ENCODE data around the gene IKZF3. TPM values are rescaled to one million over a fixed set of nuclear protein-coding genes. Genes with fewer than 3 reads are reported as not detected.

IKZF3 gene
- total RNA-seq, 1 experiment from 2014 or later, result not detected

DNA sequence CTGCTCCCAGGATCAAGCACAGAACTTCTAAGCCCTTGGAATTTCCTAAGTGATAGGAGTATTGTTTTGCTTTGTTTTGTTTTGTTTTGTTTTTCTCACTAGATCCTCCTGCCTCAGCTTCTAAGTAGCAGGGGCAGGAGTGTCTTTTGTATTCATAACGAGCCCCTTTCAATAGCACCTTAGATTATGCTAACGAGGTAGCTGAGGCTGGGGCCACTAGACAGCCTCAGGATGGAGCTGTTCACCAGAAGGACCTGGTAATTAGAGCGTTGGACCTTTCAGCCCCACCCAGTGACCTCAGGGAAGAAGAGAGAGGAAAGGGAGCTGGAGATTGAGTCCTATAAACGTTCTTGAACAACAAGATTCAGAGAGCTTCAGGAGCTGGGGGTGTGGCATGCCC is 43.6 kb downstream of the IKZF3 start:
- no peak for DNase-seq (ENCODE audit: low read depth in 1 of 2, low spot score in 2 of 2)
- Histone ChIP-seq H3K9me3 (replicated peaks) (peaks cover 8% of the 10 kb centered on the region), H3K27ac (no peak overlapping the region)

DNA sequence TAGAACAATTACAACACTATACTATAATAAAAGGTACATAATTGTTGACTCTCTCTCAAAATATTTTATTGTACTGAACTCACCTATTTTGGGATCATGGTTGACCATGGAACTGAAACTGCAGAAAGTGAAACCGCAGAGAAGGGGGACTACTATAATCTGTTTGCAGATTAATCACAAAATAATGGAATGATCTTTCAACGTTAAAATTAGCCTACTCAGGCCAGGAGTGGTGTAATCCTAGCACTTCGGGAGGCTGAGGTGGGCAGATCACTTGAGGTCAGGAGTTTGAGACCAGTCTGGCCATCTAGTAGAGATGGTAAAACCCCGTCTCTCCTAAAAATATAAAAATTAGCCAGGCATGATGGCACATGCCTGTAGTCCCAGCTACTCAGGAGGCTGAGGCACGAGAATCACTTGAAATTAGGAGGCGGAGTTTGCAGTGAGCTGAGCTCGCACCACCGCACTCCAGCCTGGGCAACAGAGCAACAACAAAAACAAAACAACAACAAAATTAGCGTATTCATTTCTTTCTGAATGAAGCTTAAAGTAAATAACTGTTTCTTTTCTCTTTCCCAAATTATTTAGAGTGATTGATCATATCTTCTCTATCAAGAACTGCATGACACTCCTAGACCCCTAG is 45.6 kb downstream of the IKZF3 start:
- Histone ChIP-seq H3K4me1 (replicated peaks) (no peaks in the 10 kb centered on the region), H3K27me3 (replicated peaks) (peaks cover 3% of the 10 kb centered on the region; the same call in 1 of the 2 replicates), H3K9me3 (replicated peaks) (peaks cover 4% of the 10 kb centered on the region), H3K27ac (no peak overlapping the region), H3K36me3 (no peaks in the 10 kb centered on the region), H3K4me3 (no peak overlapping the region)
- no peak for DNase-seq (ENCODE audit: low read depth in 1 of 2, low spot score in 2 of 2)

More for the DNA sequence above, 43.6 kb downstream of the IKZF3 start:
- Histone ChIP-seq H3K27me3 (replicated peaks) (no peaks in the 10 kb centered on the region), H3K36me3 (no peaks in the 10 kb centered on the region), H3K4me3 (no peak overlapping the region), H3K4me1 (replicated peaks) (no peaks in the 10 kb centered on the region)

DNA sequence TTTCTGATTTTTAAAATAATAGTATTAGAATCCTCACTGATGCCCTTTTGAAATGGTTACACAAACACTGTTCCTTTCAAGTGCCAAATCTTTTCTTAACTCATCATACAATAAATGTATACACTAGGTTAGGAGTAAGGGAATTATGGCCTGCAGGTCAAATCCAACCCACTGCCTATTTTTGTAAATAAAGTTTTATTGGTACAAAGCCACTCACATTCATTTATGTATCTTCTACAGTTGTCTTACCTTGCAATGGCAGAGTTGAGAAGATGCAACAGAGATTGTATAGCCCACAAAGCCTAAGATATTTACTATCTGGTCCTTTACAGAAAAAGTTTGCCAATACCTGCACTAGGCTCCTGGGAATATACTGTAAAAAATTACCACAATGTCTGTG is 47.8 kb downstream of the IKZF3 start:
- no peaks in the 10 kb centered on the region for H3K4me1 ChIP-seq (replicated peaks)
- peaks cover 16% of the 10 kb centered on the region; the same call in 1 of the 2 replicates for H3K27me3 ChIP-seq (replicated peaks)
- H3K27ac ChIP-seq, result no peak overlapping the region
- H3K9me3 ChIP-seq (replicated peaks), result no peaks in the 10 kb centered on the region
- no peak for DNase-seq (ENCODE audit: low read depth in 1 of 2, low spot score in 2 of 2)
- no peaks in the 10 kb centered on the region for H3K36me3 ChIP-seq
- H3K4me3 ChIP-seq, result no peak overlapping the region

DNA sequence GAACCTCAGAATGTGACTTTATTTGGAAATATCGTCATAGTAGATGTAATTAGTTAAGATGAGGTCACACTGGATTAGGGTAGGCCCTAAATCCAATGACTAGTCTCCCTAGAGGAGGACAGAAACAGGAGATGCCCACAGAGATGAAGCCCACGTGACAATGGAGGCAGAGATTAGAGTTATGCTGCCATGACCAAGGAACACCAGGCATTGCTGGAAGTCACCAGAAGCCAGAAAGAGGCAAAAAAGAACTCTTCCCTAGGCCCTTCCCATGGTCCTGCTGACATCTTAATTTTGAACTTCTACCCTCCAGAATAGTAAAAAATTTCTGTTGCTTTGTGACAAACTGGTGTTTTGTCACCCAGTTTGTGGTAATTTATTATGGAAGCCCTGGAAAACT is 49.6 kb downstream of the IKZF3 start:
- Histone ChIP-seq H3K36me3 (no peaks in the 10 kb centered on the region), H3K27ac (no peak overlapping the region), H3K9me3 (replicated peaks) (no peaks in the 10 kb centered on the region), H3K27me3 (replicated peaks) (peaks cover 24% of the 10 kb centered on the region; the same call in 1 of the 2 replicates), H3K4me1 (replicated peaks) (no peaks in the 10 kb centered on the region), H3K4me3 (no peak overlapping the region)
- DNase-seq (ENCODE audit: low read depth in 1 of 2, low spot score in 2 of 2), result no peak

DNA sequence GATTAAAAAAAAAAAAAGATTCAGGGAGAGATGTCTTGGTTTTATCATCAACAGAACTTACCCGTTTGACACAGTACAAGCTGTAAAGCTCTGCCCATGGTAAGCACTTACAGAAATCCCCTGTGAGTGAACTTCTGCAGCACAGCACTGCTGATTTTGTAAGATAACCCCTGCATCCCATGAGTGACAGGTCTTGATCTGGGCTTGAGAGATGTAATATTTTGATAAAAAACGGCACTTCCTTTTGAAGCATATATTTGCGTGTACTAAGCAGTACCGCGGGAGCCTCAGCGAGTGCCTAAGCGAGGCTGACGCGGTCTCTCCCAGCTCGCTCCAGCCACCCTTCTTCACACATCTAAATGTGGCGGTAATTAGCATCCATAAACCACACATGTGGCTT is 50.5 kb downstream of the IKZF3 start:
- Histone ChIP-seq H3K36me3 (no peaks in the 10 kb centered on the region), H3K4me3 (no peak overlapping the region), H3K27ac (no peak overlapping the region), H3K27me3 (replicated peaks) (peaks cover 29% of the 10 kb centered on the region), H3K4me1 (replicated peaks) (no peaks in the 10 kb centered on the region), H3K9me3 (replicated peaks) (no peaks in the 10 kb centered on the region)
- DNase-seq (ENCODE audit: low read depth in 1 of 2, low spot score in 2 of 2), result no peak

DNA sequence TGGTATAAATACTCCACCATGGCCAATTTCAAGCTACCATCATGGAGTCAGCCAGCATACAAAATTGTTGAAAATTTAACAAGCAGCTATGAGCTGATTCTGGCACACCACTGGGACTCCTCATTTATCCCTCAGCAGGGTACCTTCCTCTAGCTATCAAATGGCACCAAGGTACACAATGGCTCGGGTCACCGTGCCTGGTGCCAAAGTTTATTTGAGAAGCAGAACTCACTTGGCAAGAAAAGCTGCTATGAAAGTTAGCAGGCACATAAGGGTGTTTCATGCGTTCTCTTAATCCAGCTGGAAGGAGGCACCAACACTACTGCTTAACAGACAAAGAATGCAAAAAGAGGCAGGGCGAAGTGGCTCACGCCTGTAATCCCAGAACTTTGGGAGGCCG is 51.6 kb downstream of the IKZF3 start:
- Histone ChIP-seq H3K4me1 (replicated peaks) (no peaks in the 10 kb centered on the region), H3K36me3 (no peaks in the 10 kb centered on the region), H3K9me3 (replicated peaks) (no peaks in the 10 kb centered on the region), H3K27me3 (replicated peaks) (peaks cover 40% of the 10 kb centered on the region), H3K4me3 (no peak overlapping the region), H3K27ac (no peak overlapping the region)
- DNase-seq (ENCODE audit: low read depth in 1 of 2, low spot score in 2 of 2), result no peak

DNA sequence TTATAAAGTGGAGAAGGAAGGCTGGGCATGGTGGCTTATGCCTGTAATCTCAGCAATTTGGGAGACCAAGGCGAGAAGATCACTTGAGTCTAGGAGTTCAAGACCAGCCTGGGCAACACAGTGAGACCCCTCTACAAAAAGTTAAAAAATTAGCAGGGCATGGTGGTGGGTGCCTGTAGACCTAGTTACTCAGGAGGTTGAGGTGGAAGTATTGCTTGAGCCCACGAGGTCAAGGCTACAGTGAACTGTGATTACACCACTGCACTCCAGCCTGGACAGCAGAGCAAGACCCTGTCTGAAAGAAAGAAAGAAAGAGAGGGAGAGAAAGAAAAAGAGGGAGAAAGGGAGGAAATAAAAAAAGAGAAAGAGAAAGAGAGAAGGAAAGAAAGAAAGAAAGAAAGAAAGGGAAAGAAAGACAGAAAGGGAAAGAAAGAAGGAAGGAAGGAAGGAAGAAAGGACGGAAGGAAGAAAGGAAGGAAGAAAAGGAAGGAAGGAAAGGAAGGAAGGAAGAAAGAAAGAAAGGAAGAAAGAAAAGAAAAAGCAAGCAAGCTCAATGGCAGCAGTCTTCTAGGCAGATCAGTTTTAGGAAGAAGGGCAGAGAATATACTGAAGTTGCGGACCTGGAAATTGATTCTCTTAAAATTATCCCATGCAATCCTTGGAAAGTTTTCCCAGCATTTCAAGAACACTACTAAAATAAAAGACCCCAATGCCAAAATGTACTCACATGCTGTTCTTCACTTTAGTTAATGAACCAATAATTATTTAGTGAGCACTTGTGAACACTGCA is 53.0 kb downstream of the IKZF3 start:
- H3K9me3 ChIP-seq (replicated peaks), result no peaks in the 10 kb centered on the region
- DNase-seq (ENCODE audit: low read depth in 1 of 2, low spot score in 2 of 2), result no peak
- peaks cover 46% of the 10 kb centered on the region for H3K27me3 ChIP-seq (replicated peaks)
- H3K36me3 ChIP-seq, result no peaks in the 10 kb centered on the region
- H3K4me1 ChIP-seq (replicated peaks), result no peaks in the 10 kb centered on the region
- no peak overlapping the region for H3K27ac ChIP-seq
- no peak overlapping the region for H3K4me3 ChIP-seq

DNA sequence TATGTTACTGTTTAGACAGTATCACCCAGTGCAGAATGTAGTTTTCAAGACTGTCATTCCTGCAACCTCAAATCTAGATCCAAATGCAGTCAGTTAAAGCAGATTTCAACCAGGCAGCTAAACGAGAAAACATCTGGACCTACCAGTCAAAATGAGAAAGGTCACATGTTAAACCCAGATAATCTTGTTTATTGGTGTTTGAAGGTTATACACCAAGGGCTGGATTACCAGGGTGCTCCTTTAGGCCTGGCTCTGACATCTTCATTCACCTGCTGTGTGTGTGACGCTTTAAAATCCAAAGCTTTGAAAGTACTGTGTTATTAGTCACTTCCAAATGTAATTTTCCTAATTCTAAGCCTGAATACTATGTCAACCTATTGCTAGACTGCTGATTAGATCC is 54.9 kb downstream of the IKZF3 start:
- peaks cover 50% of the 10 kb centered on the region for H3K27me3 ChIP-seq (replicated peaks)
- no peaks in the 10 kb centered on the region for H3K9me3 ChIP-seq (replicated peaks)
- H3K4me1 ChIP-seq (replicated peaks), result no peaks in the 10 kb centered on the region
- H3K27ac ChIP-seq, result no peak overlapping the region
- H3K4me3 ChIP-seq, result no peak overlapping the region
- no peak for DNase-seq (ENCODE audit: low read depth in 1 of 2, low spot score in 2 of 2)
- no peaks in the 10 kb centered on the region for H3K36me3 ChIP-seq

DNA sequence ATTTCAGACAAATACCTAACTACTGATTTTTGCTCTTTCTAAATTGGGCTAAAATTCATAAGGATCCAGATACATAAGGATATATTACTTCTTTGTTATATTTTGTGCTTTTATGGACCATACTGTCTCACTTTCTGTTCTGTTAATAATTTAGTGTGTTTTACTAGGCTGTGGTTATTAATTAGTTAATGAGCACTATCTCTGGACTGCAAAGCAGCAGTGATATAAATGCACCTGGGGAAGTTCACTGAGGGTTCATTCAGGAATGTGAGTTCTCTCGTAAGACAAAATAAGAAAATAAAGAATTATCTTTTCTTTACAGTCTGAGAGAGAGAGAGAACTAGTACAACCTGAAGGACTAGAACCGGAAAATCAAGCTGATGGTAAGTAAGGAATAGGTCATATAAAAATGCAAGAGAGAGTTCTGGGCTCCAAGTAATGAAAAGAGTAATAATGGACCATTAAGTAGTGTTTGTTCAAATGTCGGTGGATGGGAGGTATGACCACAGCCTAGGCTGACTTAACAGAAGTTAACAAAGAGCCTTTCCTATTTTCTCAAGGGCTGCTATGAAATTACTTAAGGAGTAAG is 55.6 kb downstream of the IKZF3 start:
- no peaks in the 10 kb centered on the region for H3K9me3 ChIP-seq (replicated peaks)
- H3K36me3 ChIP-seq, result no peaks in the 10 kb centered on the region
- peaks cover 50% of the 10 kb centered on the region for H3K27me3 ChIP-seq (replicated peaks)
- DNase-seq (ENCODE audit: low read depth in 1 of 2, low spot score in 2 of 2), result no peak
- no peaks in the 10 kb centered on the region for H3K4me1 ChIP-seq (replicated peaks)
- no peak overlapping the region for H3K27ac ChIP-seq
- H3K4me3 ChIP-seq, result no peak overlapping the region

DNA sequence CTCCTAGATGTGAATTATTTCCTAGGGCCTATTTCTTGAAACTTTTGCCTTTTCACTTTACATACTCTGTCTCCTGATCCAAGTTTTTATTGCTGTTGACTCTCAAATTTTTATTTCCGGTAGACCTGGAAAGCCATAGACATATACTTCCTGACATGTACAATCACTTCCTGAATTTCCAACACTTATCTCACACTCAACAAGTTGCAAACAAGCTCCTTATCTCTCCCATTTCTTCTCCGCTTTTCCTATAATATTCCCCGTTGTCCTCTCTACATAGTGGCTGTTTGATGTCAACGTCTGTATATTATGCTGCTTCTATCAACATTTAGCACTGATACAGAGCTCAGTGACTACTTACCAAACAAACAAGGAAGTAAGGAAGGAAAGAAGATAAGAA is 59.3 kb downstream of the IKZF3 start:
- Histone ChIP-seq H3K9me3 (replicated peaks) (no peaks in the 10 kb centered on the region), H3K27ac (no peak overlapping the region), H3K36me3 (no peaks in the 10 kb centered on the region), H3K27me3 (replicated peaks) (peaks cover 31% of the 10 kb centered on the region), H3K4me1 (replicated peaks) (no peaks in the 10 kb centered on the region), H3K4me3 (no peak overlapping the region)
- no peak for DNase-seq (ENCODE audit: low read depth in 1 of 2, low spot score in 2 of 2)

DNA sequence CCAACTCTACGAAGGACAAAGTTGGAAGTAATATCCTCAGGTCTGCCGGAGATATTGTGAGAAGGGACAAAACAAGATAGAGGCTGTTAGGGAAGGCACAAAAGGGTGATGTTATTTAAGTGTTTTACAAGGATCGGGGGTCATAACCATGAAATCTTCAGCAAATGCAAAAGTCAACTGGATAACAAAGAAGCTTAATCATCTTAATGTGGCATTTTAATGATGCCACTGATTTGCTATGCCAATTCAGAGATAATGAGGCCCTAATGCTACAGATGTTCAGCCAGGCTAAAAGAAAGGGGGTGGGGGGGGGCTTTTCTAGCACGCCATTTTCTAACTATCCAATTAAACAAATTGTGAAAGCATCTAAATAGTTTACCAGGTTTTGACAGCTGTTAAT is 63.1 kb downstream of the IKZF3 start:
- peaks cover 7% of the 10 kb centered on the region; the same call in 1 of the 2 replicates for H3K27me3 ChIP-seq (replicated peaks)
- H3K4me1 ChIP-seq (replicated peaks), result no peaks in the 10 kb centered on the region
- no peak overlapping the region for H3K4me3 ChIP-seq
- no peak for DNase-seq (ENCODE audit: low read depth in 1 of 2, low spot score in 2 of 2)
- no peaks in the 10 kb centered on the region for H3K9me3 ChIP-seq (replicated peaks)
- no peaks in the 10 kb centered on the region for H3K36me3 ChIP-seq
- no peak overlapping the region for H3K27ac ChIP-seq

DNA sequence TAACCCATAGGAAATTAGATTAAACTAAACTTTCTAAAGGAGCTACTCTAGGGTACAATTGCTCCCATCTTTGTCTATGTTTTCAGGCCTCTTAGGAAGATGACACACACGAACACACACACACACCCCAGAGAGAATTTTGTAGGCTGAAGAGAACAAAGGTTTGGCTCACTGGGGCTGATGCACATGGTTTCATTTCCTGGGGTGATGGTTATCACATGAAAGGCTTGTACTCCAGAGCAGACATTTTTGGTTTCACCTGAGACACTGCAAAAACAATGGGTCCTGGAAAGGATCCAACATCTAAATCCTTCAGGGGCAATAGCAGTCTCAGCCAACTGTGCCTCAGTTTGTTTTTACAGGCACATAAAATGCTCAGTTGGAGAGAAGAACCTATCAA is 63.6 kb downstream of the IKZF3 start:
- Histone ChIP-seq H3K27ac (no peak overlapping the region), H3K4me3 (no peak overlapping the region), H3K36me3 (no peaks in the 10 kb centered on the region), H3K27me3 (replicated peaks) (peaks cover 2% of the 10 kb centered on the region; the same call in 1 of the 2 replicates), H3K9me3 (replicated peaks) (no peaks in the 10 kb centered on the region), H3K4me1 (replicated peaks) (no peaks in the 10 kb centered on the region)
- no peak for DNase-seq (ENCODE audit: low read depth in 1 of 2, low spot score in 2 of 2)

DNA sequence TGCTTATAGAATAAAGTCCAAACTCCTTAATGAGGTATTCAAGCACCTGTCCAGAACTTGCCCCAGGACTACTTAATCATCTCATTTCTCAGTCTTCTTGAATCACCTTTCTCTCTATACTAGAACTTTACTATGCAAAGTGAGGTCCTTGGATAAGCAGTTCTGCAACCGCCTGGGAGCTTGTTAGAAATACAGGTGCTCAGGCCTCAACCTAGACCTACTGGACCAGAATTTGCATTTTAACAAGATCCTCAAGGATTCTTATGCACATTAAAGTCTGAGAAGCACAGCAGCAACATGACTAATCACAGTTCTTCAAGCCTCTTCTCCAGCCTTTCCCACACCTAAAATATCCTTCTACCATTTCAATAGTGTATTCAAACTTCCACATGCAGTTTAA is 64.7 kb downstream of the IKZF3 start:
- no peaks in the 10 kb centered on the region for H3K4me1 ChIP-seq (replicated peaks)
- no peak for DNase-seq (ENCODE audit: low read depth in 1 of 2, low spot score in 2 of 2)
- no peaks in the 10 kb centered on the region for H3K36me3 ChIP-seq
- H3K4me3 ChIP-seq, result no peak overlapping the region
- H3K27me3 ChIP-seq (replicated peaks), result no peaks in the 10 kb centered on the region
- no peaks in the 10 kb centered on the region for H3K9me3 ChIP-seq (replicated peaks)
- no peak overlapping the region for H3K27ac ChIP-seq

DNA sequence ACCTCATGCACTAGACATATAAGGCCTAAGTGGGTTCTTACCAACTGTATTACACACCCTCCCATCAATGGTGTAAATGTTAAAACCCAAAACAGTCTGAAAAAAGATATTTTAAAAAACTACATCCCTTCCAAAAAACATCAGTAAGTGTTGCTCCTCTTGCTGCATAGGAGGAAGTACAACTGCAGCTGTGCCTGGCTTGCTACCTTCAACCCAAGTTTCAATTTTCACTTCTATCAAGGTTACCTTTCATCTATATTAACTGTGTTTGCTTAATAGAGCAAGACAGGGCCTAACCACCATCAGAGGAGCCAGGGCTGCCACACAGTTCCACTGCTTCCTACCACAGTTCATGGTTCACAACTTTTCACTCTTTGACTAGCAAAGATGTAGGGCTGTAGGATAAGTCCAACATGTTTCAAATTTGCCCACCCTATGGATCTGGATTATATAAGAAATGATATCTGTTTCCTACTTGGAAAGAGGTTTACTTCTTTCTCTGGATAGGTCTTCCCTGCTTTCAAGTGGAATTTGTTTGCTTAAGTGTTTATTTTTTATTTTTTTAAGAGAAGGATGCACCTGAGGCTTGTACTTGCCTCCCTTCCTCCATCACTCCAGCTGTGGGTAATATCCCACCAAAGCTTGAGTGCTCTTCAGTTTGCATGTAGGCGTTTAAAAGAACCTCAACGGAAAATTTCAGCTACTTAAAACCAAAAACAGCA is 69.7 kb downstream of the IKZF3 start:
- Histone ChIP-seq H3K4me1 (replicated peaks) (no peaks in the 10 kb centered on the region), H3K4me3 (no peak overlapping the region), H3K9me3 (replicated peaks) (no peaks in the 10 kb centered on the region), H3K27ac (no peak overlapping the region), H3K27me3 (replicated peaks) (peaks cover 24% of the 10 kb centered on the region; the same call in 1 of the 2 replicates), H3K36me3 (no peaks in the 10 kb centered on the region)
- DNase-seq (ENCODE audit: low read depth in 1 of 2, low spot score in 2 of 2), result no peak
